Neural cell (in vitro differentiated cells): ENCODE data around the gene SLC25A21. TPM values are rescaled to one million over a fixed set of nuclear protein-coding genes. Genes with fewer than 3 reads are reported as not detected.

Source experiments
- H2AFZ ChIP-seq: fragments of 200-600, 300-800 bp; sonication (generic), shearing (Covaris generic); 2 replicates; pipeline ENCODE4 v1.6.0; 2014; ENCODE audit warnings: low read depth, mild to moderate bottlenecking, antibody characterized with exemption, low read length, moderate library complexity
- H3F3A ChIP-seq: fragments of 200-600 bp; shearing (Covaris generic); 2 replicates; pipeline ENCODE4 v1.6.1; 2016; ENCODE audit warnings: mild to moderate bottlenecking, moderate library complexity, mixed read lengths, antibody characterized with exemption, low read length; ENCODE audit not compliant: insufficient read depth, poor library complexity, severe bottlenecking
- H3K27ac ChIP-seq: fragments of 200-600, 300-800 bp; sonication (generic), shearing (Covaris generic); 2 replicates; pipeline ENCODE4 v1.5.1; 2014; ENCODE audit warnings: mild to moderate bottlenecking, low read length, moderate library complexity
- H3K27me3 ChIP-seq: fragments of 300-800, 200-600 bp; sonication (generic), shearing (Covaris generic); 2 replicates; pipeline ENCODE4 v1.6.0; 2014; ENCODE audit warnings: mild to moderate bottlenecking, low read depth, low read length, moderate library complexity; ENCODE audit not compliant: insufficient read depth
- H3K36me3 ChIP-seq: fragments of 300-800, 200-600 bp; sonication (generic), shearing (Covaris generic); 2 replicates; pipeline ENCODE4 v1.5.1; 2014; ENCODE audit warnings: mild to moderate bottlenecking, antibody characterized with exemption, low read length, moderate library complexity; ENCODE audit not compliant: insufficient read depth
- H3K4me2 ChIP-seq: fragments of 300-800, 200-600 bp; sonication (generic), shearing (Covaris generic); 2 replicates; pipeline ENCODE4 v1.6.0; 2014; ENCODE audit warnings: mild to moderate bottlenecking, low read length
- H3K4me3 ChIP-seq: fragments of 300-800, 200-600 bp; sonication (generic), shearing (Covaris generic); 2 replicates; pipeline ENCODE4 v1.5.1; 2014; ENCODE audit warnings: mild to moderate bottlenecking, low read length, moderate library complexity
- H3K79me2 ChIP-seq: fragments of 200-600 bp; shearing (Covaris generic); replicated peaks from 2 replicates; pipeline ENCODE4 v1.6.0; 2014; ENCODE audit warnings: mild to moderate bottlenecking, low read length, moderate library complexity; ENCODE audit not compliant: insufficient read depth
- H3K9ac ChIP-seq: fragments of 300-800, 200-600 bp; sonication (generic), shearing (Covaris generic); 2 replicates; pipeline ENCODE4 v1.6.1; 2016; ENCODE audit warnings: mild to moderate bottlenecking, low read length, mixed read lengths
- H3K9me2 ChIP-seq: fragments of 200-600 bp; shearing (Covaris generic); 2 replicates; pipeline ENCODE4 v1.6.1; 2016; ENCODE audit warnings: mild to moderate bottlenecking, low read length, mixed read lengths; ENCODE audit not compliant: insufficient read depth
- H3K9me3 ChIP-seq: fragments of 200-600, 300-800 bp; sonication (generic), shearing (Covaris generic); 2 replicates; pipeline ENCODE4 v1.6.1; 2016; ENCODE audit warnings: mild to moderate bottlenecking, mixed run types, low read length, moderate library complexity, mixed read lengths
- H4K20me1 ChIP-seq: fragments of 200-600 bp; shearing (Covaris generic); 2 replicates; pipeline ENCODE4 v1.6.1; 2016; ENCODE audit warnings: mild to moderate bottlenecking, mixed run types; ENCODE audit not compliant: insufficient read depth
- CTCF ChIP-seq: fragments of 450-650 bp; IDR thresholded peaks from 2 replicates; pipeline ENCODE4 v1.5.1; 2014; ENCODE audit warnings: antibody characterized with exemption, mild to moderate bottlenecking, moderate library complexity; ENCODE audit not compliant: poor library complexity, severe bottlenecking
- EP300 ChIP-seq: fragments of 450-650 bp; conservative IDR thresholded peaks from 2 replicates; pipeline ENCODE4 v1.6.1; 2014; ENCODE audit warnings: antibody characterized with exemption, mild to moderate bottlenecking, moderate library complexity; ENCODE audit not compliant: poor library complexity, severe bottlenecking
- EZH2 ChIP-seq: fragments of 200-600, 300-800 bp; shearing (Covaris generic), sonication (generic); IDR thresholded peaks from 2 replicates; pipeline ENCODE4 v1.6.1; 2014; ENCODE audit warnings: antibody characterized with exemption, low read length, borderline replicate concordance, mild to moderate bottlenecking; ENCODE audit not compliant: insufficient read depth, poor library complexity, severe bottlenecking
- MXI1 ChIP-seq: fragments of 450-650 bp; conservative IDR thresholded peaks from 2 replicates; pipeline ENCODE4 v1.6.1; 2014; ENCODE audit warnings: antibody characterized with exemption, mild to moderate bottlenecking; ENCODE audit not compliant: poor library complexity, severe bottlenecking
- POLR2AphosphoS5 ChIP-seq: IDR thresholded peaks from 2 replicates; pipeline ENCODE4 v1.6.1; 2012
- RAD21 ChIP-seq: fragments of 450-650 bp; conservative IDR thresholded peaks from 2 replicates; pipeline ENCODE4 v1.6.1; 2014; ENCODE audit warnings: antibody characterized with exemption, mild to moderate bottlenecking, moderate library complexity
- REST ChIP-seq: IDR thresholded peaks from 2 replicates; pipeline ENCODE4 v1.6.1; 2012; ENCODE audit warnings: borderline replicate concordance
- SMC3 ChIP-seq: fragments of 450-650 bp; conservative IDR thresholded peaks from 2 replicates; pipeline ENCODE4 v1.6.1; 2014; ENCODE audit warnings: antibody characterized with exemption, mild to moderate bottlenecking, moderate library complexity; ENCODE audit not compliant: poor library complexity
- TAF1 ChIP-seq: IDR thresholded peaks from 2 replicates; pipeline ENCODE4 v1.6.1; 2012; ENCODE audit warnings: low read depth
- polyA plus RNA-seq: library from polyadenylated mRNA; depleted of rRNA; stranded (reverse); fragments of >200 nt; gene quantifications from 2 replicates; pipeline ENCODE4 v1.2.3, GENCODE V29; 2014

Gene SLC25A21
- polyA plus RNA-seq, 1 donor from 2014 or later: 0.35 TPM

GRCh38 chr14:37037636-37038387 lies 134.6 kb downstream of the SLC25A21 start:
- Histone ChIP-seq H2AFZ (no peak overlapping the region), H3K27ac (no peak overlapping the region), H3K9ac (no peak overlapping the region), H3K27me3 (no peaks in the 10 kb centered on the region), H3K9me3 (no peaks in the 10 kb centered on the region), H4K20me1 (no peaks in the 10 kb centered on the region), H3F3A (no peaks in the 10 kb centered on the region), H3K36me3 (no peaks in the 10 kb centered on the region), H3K9me2 (no peaks in the 10 kb centered on the region), H3K4me3 (no peak overlapping the region), H3K79me2 (no peaks in the 10 kb centered on the region), H3K4me2 (no peak overlapping the region)
- TF ChIP-seq MXI1: no peak
- TF ChIP-seq RAD21: no peak
- TF ChIP-seq SMC3: no peak
- no peak for TF ChIP-seq POLR2AphosphoS5
- no peak for TF ChIP-seq EZH2
- TF ChIP-seq TAF1: no peak
- TF ChIP-seq CTCF: no peak
- TF ChIP-seq REST: no peak
- no peak for TF ChIP-seq EP300

DNA sequence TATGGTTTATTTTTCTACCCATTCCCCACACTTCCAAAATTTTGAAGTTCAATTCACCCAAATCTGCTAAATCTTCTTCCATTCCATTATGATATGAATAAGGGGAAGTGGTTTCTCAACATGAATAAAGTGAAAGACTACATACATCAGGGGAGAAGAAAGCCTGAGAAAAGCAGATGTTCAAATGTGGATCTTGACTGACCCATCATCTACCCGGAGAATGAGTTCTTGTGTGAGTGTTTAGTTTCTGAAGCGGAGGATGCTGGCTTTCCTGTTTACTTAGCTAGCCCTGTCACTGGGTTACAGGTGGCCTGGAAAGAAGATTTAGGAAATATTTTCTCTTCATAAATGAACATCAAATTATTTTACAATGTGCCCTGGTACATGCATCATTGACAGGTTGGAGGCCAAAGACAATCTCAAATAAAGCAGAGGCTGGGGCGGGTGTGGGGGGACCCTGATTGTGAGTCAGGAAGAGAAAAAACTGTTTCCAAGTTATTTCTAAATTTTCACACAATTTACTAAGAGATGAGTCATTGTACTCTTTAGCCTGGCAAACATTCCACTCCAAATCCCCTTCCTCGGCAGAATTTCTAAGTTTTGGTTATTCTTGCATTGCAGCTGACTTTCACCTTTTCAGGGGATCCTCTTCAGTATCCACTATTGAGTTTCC lies 135.6 kb downstream of the SLC25A21 start:
- Histone ChIP-seq H3K27ac (no peak overlapping the region), H2AFZ (no peak overlapping the region), H3K36me3 (no peaks in the 10 kb centered on the region), H4K20me1 (no peaks in the 10 kb centered on the region), H3K9ac (no peak overlapping the region), H3K27me3 (no peaks in the 10 kb centered on the region), H3K9me2 (no peaks in the 10 kb centered on the region), H3K79me2 (no peaks in the 10 kb centered on the region), H3K4me3 (no peak overlapping the region), H3F3A (no peaks in the 10 kb centered on the region), H3K4me2 (no peak overlapping the region), H3K9me3 (no peaks in the 10 kb centered on the region)
- no peak for TF ChIP-seq POLR2AphosphoS5
- TF ChIP-seq REST: no peak
- TF ChIP-seq RAD21: no peak
- no peak for TF ChIP-seq TAF1
- no peak for TF ChIP-seq EZH2
